HepG2 (cell line): ENCODE data around the gene FRMD8. TPM values are rescaled to one million over a fixed set of nuclear protein-coding genes. Genes with fewer than 3 reads are reported as not detected.

Experiments
- ATAC-seq: fragments of 200-7000 bp; cut with Tn5 transposase; 3 replicates; pipeline ENCODE4 v1.9.1; 2020; ENCODE audit warnings: mild to moderate bottlenecking, moderate library complexity
- BruUV-seq: library from RNA; stranded (reverse); fragments of 400-500 nt; replicated peaks from 2 replicates; lab custom pipeline; 2021; lab: Mats Ljungman, UMichigan
- CTCF ChIA-PET: fragments of 300-600 bp; formaldehyde crosslinking; extraction: SDS; loops from one replicate; lab custom pipeline; 2021; ENCODE audit warnings: low total read pairs, inconsistent platforms, low intra/inter-chr PET ratio; lab: Yijun Ruan, JAX
- POLR2A ChIA-PET: fragments of 350-600 bp; sonication (Branson Sonifier 250); formaldehyde crosslinking; loops from one replicate; lab custom pipeline; 2020; ENCODE audit warnings: antibody characterized with exemption, inconsistent platforms; lab: Yijun Ruan, JAX
- DNase-seq: peaks from one replicate; pipeline ENCODE4 v3.0.0-alpha.2; 2015; ENCODE audit warnings: low spot score
- FAIRE-seq: peaks from 3 replicates; lab custom pipeline; 2011; peaks lifted over from hg19 to GRCh38; lab: Jason Lieb, UNC
- H2AFZ ChIP-seq: one replicate; pipeline ENCODE4 v1.6.1; 2011; ENCODE audit warnings: low read length, inconsistent platforms
- H3K27ac ChIP-seq: fragments of 300-600 bp; 3 replicates; pipeline ENCODE4 v1.8.0; 2011; ENCODE audit warnings: mixed run types, mild to moderate bottlenecking, mixed read lengths, low read length, inconsistent platforms; ENCODE audit not compliant: insufficient read depth; ENCODE audit errors: extremely low read length
- H3K27me3 ChIP-seq, 2 experiments: fragments of 200-600 bp in 1 of 2; 2 replicates in 1 of 2; 3 replicates in 1 of 2; pipeline versions ENCODE4 v1.6.0 to v1.8.0; 2011; ENCODE audit warnings: low read length in 2 of 2, mild to moderate bottlenecking in 2 of 2, moderate library complexity in 2 of 2, inconsistent platforms in 1 of 2; ENCODE audit not compliant: insufficient read depth in 2 of 2, control insufficient read depth in 1 of 2
- H3K36me3 ChIP-seq, 2 experiments: fragments of 200-600 bp in 1 of 2; replicated peaks in 1 of 2; 2 replicates in 1 of 2; 3 replicates in 1 of 2; pipeline versions ENCODE4 v1.5.1 to v1.8.0; 2011; ENCODE audit warnings: low read length in 2 of 2, inconsistent platforms in 1 of 2; ENCODE audit not compliant: insufficient read depth in 2 of 2, control insufficient read depth in 1 of 2
- H3K4me1 ChIP-seq: 2 replicates; pipeline ENCODE4 v1.5.1; 2012; ENCODE audit warnings: low read length, inconsistent platforms; ENCODE audit not compliant: insufficient read depth
- H3K4me2 ChIP-seq: 2 replicates; pipeline ENCODE4 v1.6.0; 2011; ENCODE audit warnings: low read depth, low read length, inconsistent platforms
- H3K4me3 ChIP-seq, 3 experiments: fragments of 200-600 bp in 1 of 3; sonication (generic), shearing (Covaris generic) in 1 of 3; replicated peaks in 1 of 3; 2 replicates each; pipeline ENCODE4 v1.5.1; 2011 to 2016; ENCODE audit warnings: low read length in 3 of 3, inconsistent platforms in 2 of 3, low read depth in 2 of 3, mild to moderate bottlenecking in 2 of 3, control low read depth in 1 of 3, mixed read lengths in 1 of 3; ENCODE audit not compliant: insufficient read depth in 1 of 3
- H3K79me2 ChIP-seq: one replicate; pipeline ENCODE4 v1.6.1; 2011; ENCODE audit warnings: low read length, inconsistent platforms; ENCODE audit not compliant: insufficient read depth
- H3K9ac ChIP-seq: 2 replicates; pipeline ENCODE4 v1.6.0; 2011; ENCODE audit warnings: mild to moderate bottlenecking, low read depth, low read length, inconsistent platforms; ENCODE audit not compliant: insufficient read depth
- H3K9me3 ChIP-seq: 2 replicates; pipeline ENCODE4 v1.5.1; 2012; ENCODE audit warnings: mild to moderate bottlenecking, low read length
- H4K20me1 ChIP-seq: 2 replicates; pipeline ENCODE4 v1.6.0; 2011; ENCODE audit warnings: inconsistent platforms, mild to moderate bottlenecking, low read length, moderate library complexity; ENCODE audit not compliant: insufficient read depth
- LCORL ChIP-seq, 2 experiments: fragments of 450-650 bp in 1 of 2; sonication (generic) in 1 of 2; formaldehyde crosslinking in 1 of 2; IDR thresholded peaks; 2 replicates each; pipeline versions ENCODE4 v1.5.0 to v1.6.1; 2017 to 2020; ENCODE audit warnings: antibody characterized with exemption in 1 of 2, missing genetic modification reagents in 1 of 2
- MYC ChIP-seq: sonication (generic); formaldehyde crosslinking; IDR thresholded peaks from 2 replicates; pipeline ENCODE4 v1.9.0; 2021; ENCODE audit warnings: missing genetic modification reagents, borderline replicate concordance
- ZFP36L1 ChIP-seq: sonication (generic); formaldehyde crosslinking; IDR thresholded peaks from 2 replicates; pipeline ENCODE4 v1.8.0; 2022; ENCODE audit warnings: mild to moderate bottlenecking, missing genetic modification reagents, moderate library complexity
- ZMAT3 ChIP-seq: sonication (generic); formaldehyde crosslinking; conservative IDR thresholded peaks from 2 replicates; pipeline ENCODE4 v1.7.0; 2021; ENCODE audit warnings: missing genetic modification reagents
- ZNF232 ChIP-seq: sonication (generic); formaldehyde crosslinking; IDR thresholded peaks from 2 replicates; pipeline ENCODE4 v1.4.0; 2020; ENCODE audit warnings: missing genetic modification reagents, borderline replicate concordance
- ZNF766 ChIP-seq: sonication (generic); formaldehyde crosslinking; IDR thresholded peaks from 2 replicates; pipeline ENCODE4 v1.5.0; 2020; ENCODE audit warnings: missing genetic modification reagents, borderline replicate concordance
- WGBS: methylation state at CpG from one replicate; pipeline ENCODE4 v1.1.6; 2017; ENCODE audit warnings: low lambda C conversion rate; 5-methylcytosine and 5-hydroxymethylcytosine counted together
- in situ Hi-C: cut with HindIII; loops from 2 replicates; pipeline ENCODE4 v1.10.0; 2017; ENCODE audit warnings: low pct_unique_long_range_greater_than_20kb; ENCODE audit not compliant: extremely low pct_ligation_motif_present
- intact Hi-C: fragments of 100-400 bp; cut with micrococcal nuclease; formaldehyde crosslinking; loops from one replicate; pipeline ENCODE4 v1.10.0; 2022; ENCODE audit not compliant: unreplicated experiment
- polyA plus RNA-seq, 8 experiments: library from polyadenylated mRNA; depleted of rRNA in 3 of 8; stranded (reverse) in 7 of 8; unstranded in 1 of 8; fragments of >200 nt; fragmentation: Illumina TruSeq in 4 of 8; extraction: Trizol in 4 of 8; gene quantifications; 2 replicates each; pipeline versions ENCODE4 v1.2.1 to v1.2.3, GENCODE V29; 2011 to 2016; ENCODE audit warnings: low read depth in 4 of 8, missing spikeins in 1 of 8, mixed read lengths in 1 of 8; ENCODE audit not compliant: insufficient read depth in 1 of 8
- total RNA-seq, 5 experiments: library from RNA; depleted of rRNA; stranded (reverse); fragments of >200 nt; fragmentation: Illumina TruSeq; extraction: Trizol; gene quantifications; 2 replicates each; pipeline ENCODE4 v1.2.3, GENCODE V29; 2016; ENCODE audit warnings: low read depth in 1 of 5

The FRMD8 gene
- total and polyA plus RNA-seq, 2 of the 13 experiments (the other 11 are each of a cell fraction or from before 2014, with no cell fraction given), result 5.8 to 20.6 TPM

- FAIRE-seq (no peak), ATAC-seq (peak; percentile 10), DNase-seq (no peak)
- Histone ChIP-seq H3K4me2 (peak overlapping the region; percentile 97), H4K20me1 (no peaks in the 10 kb centered on the region), H3K4me3 (peak overlapping the region; percentile 56 to 75 (median 61)), H3K27ac (no peak overlapping the region), H3K9ac (peak overlapping the region; percentile 55; the same call in 1 of the 2 replicates), H3K79me2 (no peaks in the 10 kb centered on the region), H3K27me3 (no peaks in the 10 kb centered on the region), H3K36me3 (no peaks in the 10 kb centered on the region), H2AFZ (no peak overlapping the region), H3K4me1 (peaks cover 58% of the 10 kb centered on the region), H3K9me3 (no peaks in the 10 kb centered on the region)
- intact Hi-C loops, result no loop called here
- BruUV-seq, result no TSS peak
- in situ Hi-C loops, result loop anchor here (10.0 kb wide), 1 partner anchor 50 kb away; no protein-coding TSS in a partner anchor
- POLR2A ChIA-PET, result interaction anchor here (0.8 to 1.1 kb wide), 2 partner anchors 23 to 45 kb away, joined by 3 read pairs; partner anchors contain the start of gene MALAT1
- 45% methylated on average over 10 of the region's 10 CpGs for WGBS
- CTCF ChIA-PET, result no interaction called here
- TF ChIP-seq ZNF232 (CRISPR knock-in tag), result no peak
- 0 out of 2 replicates have a peak, but pooled peaks have one; percentile 20 for TF ChIP-seq ZFP36L1
- TF ChIP-seq ZNF766 (CRISPR knock-in tag), result 0 out of 2 replicates have a peak, but pooled peaks have one; percentile 12
- no peak for TF ChIP-seq MYC (CRISPR knock-in tag)
- no peak for TF ChIP-seq LCORL (IDR thresholded peaks at IDR 0.05)
- TF ChIP-seq LCORL (CRISPR knock-in tag; IDR thresholded peaks at IDR 0.05), result 0 out of 2 replicates have a peak, but pooled peaks have one; percentile 11
- TF ChIP-seq ZMAT3 (CRISPR knock-in tag), result 0 out of 2 replicates have a peak, but pooled peaks have one; percentile 2
Observed at GRCh38 chr11:65454311-65454695, 67.9 kb downstream of the FRMD8 start.
